ENCODE measurements around the gene SCAMP3. TPM values are rescaled to one million over a fixed set of nuclear protein-coding genes. Genes with fewer than 3 reads are reported as not detected.

The SCAMP3 gene
- total RNA-seq, 1 experiment from 2014 or later, result 64.2 TPM

- POLR2A ChIA-PET, result no interaction called here
- Histone ChIP-seq H3K27ac (ENCODE audit: low read depth, low read length) (no peak overlapping the region), H3K79me2 (ENCODE audit: insufficient read depth, low read length) (peaks cover 17% of the 10 kb centered on the region)
These were observed 1.9 kb downstream of the SCAMP3 start for GRCh38 chr1:155260276-155260675.

GRCh38 chr1:155256058-155256852 is 5.9 kb downstream of the SCAMP3 start:
- ATAC-seq, result no peak
- Histone ChIP-seq H3K79me2 (ENCODE audit: insufficient read depth, low read length) (peaks cover 23% of the 10 kb centered on the region), H3K9me2 (ENCODE audit: insufficient read depth) (no peaks in the 10 kb centered on the region), H2AFZ (ENCODE audit: low read depth, low read length, poor library complexity, severe bottlenecking) (no peak overlapping the region), H3K27ac (ENCODE audit: low read depth, low read length) (peak overlapping the region; percentile 62), H3K9ac (ENCODE audit: low read length) (peak overlapping the region; percentile 81; the same call in 1 of the 2 replicates), H3K27me3 (ENCODE audit: insufficient read depth, low read length) (no peaks in the 10 kb centered on the region), H3K4me2 (ENCODE audit: low read length) (peak overlapping the region; percentile 95), H3K36me3 (ENCODE audit: control insufficient read depth in 1 of 2, insufficient read depth in 2 of 2, low read length in 2 of 2) (peaks cover 7 to 12% of the 10 kb centered on the region in 2 experiments; a peak in 3 of 4 replicates), H3K4me1 (ENCODE audit: control insufficient read depth in 1 of 2, insufficient read depth in 2 of 2, low read length in 2 of 2) (peaks cover 22 to 36% of the 10 kb centered on the region in 2 experiments; a peak in 3 of 4 replicates), H3K4me3 (replicated peaks in 1 of 2; ENCODE audit: low read depth in 1 of 2, low read length in 2 of 2) (peak overlapping the region; percentile 75 to 84; a peak in 2 of 4 replicates), H3K9me3 (ENCODE audit: control insufficient read depth in 1 of 2, insufficient read depth in 1 of 2, low read depth in 1 of 2, low read length in 2 of 2) (no peaks in the 10 kb centered on the region), H4K20me1 (ENCODE audit: insufficient read depth) (no peaks in the 10 kb centered on the region)
- no peak for DNase-seq (ENCODE audit: low read depth, low spot score)
- ChIA-PET CTCF (no interaction called here), RAD21 (ENCODE audit: low non-redundant PET in 1 of 2, low total read pairs in 2 of 2, uncharacterized antibody in 2 of 2, unreplicated experiment in 2 of 2) (no interaction called here), POLR2A (no interaction called here)
- intact Hi-C loops (cut with micrococcal nuclease), result no loop called here
- no TSS peak for BruUV-seq (replicated peaks)
- TF ChIP-seq SIN3A (IDR thresholded peaks at IDR 0.05; ENCODE audit: low read depth) (no peak), POLR2A (IDR thresholded peaks at IDR 0.05; ENCODE audit: borderline replicate concordance, extremely low read depth, insufficient read depth, insufficient read length) (no peak), ELF1 (IDR thresholded peaks at IDR 0.05; ENCODE audit: borderline replicate concordance, low read depth) (no peak), ZFX (IDR thresholded peaks at IDR 0.05) (no peak), CEBPB (IDR thresholded peaks at IDR 0.05; ENCODE audit: low read depth) (no peak), YY1 (IDR thresholded peaks at IDR 0.05; ENCODE audit: extremely low read depth, insufficient replicate concordance, low read depth, low read length) (no peak), ZNF274 (IDR thresholded peaks at IDR 0.05; ENCODE audit: low read depth, low read length) (no peak), ATF3 (IDR thresholded peaks at IDR 0.05) (no peak), FOSL1 (IDR thresholded peaks at IDR 0.05; ENCODE audit: low read depth) (no peak)
- TF ChIP-seq, protein P1, sequence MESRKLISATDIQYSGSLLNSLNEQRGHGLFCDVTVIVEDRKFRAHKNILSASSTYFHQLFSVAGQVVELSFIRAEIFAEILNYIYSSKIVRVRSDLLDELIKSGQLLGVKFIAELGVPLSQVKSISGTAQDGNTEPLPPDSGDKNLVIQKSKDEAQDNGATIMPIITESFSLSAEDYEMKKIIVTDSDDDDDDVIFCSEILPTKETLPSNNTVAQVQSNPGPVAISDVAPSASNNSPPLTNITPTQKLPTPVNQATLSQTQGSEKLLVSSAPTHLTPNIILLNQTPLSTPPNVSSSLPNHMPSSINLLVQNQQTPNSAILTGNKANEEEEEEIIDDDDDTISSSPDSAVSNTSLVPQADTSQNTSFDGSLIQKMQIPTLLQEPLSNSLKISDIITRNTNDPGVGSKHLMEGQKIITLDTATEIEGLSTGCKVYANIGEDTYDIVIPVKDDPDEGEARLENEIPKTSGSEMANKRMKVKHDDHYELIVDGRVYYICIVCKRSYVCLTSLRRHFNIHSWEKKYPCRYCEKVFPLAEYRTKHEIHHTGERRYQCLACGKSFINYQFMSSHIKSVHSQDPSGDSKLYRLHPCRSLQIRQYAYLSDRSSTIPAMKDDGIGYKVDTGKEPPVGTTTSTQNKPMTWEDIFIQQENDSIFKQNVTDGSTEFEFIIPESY (IDR thresholded peaks at IDR 0.05; ENCODE audit: extremely low read depth, insufficient replicate concordance, low read length), result no peak
- TF ChIP-seq, protein P2, sequence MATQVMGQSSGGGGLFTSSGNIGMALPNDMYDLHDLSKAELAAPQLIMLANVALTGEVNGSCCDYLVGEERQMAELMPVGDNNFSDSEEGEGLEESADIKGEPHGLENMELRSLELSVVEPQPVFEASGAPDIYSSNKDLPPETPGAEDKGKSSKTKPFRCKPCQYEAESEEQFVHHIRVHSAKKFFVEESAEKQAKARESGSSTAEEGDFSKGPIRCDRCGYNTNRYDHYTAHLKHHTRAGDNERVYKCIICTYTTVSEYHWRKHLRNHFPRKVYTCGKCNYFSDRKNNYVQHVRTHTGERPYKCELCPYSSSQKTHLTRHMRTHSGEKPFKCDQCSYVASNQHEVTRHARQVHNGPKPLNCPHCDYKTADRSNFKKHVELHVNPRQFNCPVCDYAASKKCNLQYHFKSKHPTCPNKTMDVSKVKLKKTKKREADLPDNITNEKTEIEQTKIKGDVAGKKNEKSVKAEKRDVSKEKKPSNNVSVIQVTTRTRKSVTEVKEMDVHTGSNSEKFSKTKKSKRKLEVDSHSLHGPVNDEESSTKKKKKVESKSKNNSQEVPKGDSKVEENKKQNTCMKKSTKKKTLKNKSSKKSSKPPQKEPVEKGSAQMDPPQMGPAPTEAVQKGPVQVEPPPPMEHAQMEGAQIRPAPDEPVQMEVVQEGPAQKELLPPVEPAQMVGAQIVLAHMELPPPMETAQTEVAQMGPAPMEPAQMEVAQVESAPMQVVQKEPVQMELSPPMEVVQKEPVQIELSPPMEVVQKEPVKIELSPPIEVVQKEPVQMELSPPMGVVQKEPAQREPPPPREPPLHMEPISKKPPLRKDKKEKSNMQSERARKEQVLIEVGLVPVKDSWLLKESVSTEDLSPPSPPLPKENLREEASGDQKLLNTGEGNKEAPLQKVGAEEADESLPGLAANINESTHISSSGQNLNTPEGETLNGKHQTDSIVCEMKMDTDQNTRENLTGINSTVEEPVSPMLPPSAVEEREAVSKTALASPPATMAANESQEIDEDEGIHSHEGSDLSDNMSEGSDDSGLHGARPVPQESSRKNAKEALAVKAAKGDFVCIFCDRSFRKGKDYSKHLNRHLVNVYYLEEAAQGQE (IDR thresholded peaks at IDR 0.05; ENCODE audit: low read depth), result no peak

More at GRCh38 chr1:155260276-155260675, 1.9 kb downstream of the SCAMP3 start:
- Histone ChIP-seq H3K9me3 (ENCODE audit: control insufficient read depth in 1 of 2, insufficient read depth in 1 of 2, low read depth in 1 of 2, low read length in 2 of 2) (no peaks in the 10 kb centered on the region), H3K36me3 (ENCODE audit: control insufficient read depth in 1 of 2, insufficient read depth in 2 of 2, low read length in 2 of 2) (peaks cover 23 to 34% of the 10 kb centered on the region in 2 experiments; a peak in 3 of 4 replicates), H4K20me1 (ENCODE audit: insufficient read depth) (no peaks in the 10 kb centered on the region), H2AFZ (ENCODE audit: low read depth, low read length, poor library complexity, severe bottlenecking) (no peak overlapping the region), H3K4me2 (ENCODE audit: low read length) (no peak overlapping the region), H3K4me3 (replicated peaks in 1 of 2; ENCODE audit: low read depth in 1 of 2, low read length in 2 of 2) (no peak overlapping the region), H3K9me2 (ENCODE audit: insufficient read depth) (no peaks in the 10 kb centered on the region), H3K4me1 (ENCODE audit: control insufficient read depth in 1 of 2, insufficient read depth in 2 of 2, low read length in 2 of 2) (peaks cover 10 to 24% of the 10 kb centered on the region in 2 experiments; a peak in 3 of 4 replicates), H3K27me3 (ENCODE audit: insufficient read depth, low read length) (no peaks in the 10 kb centered on the region), H3K9ac (ENCODE audit: low read length) (no peak overlapping the region)
- intact Hi-C loops (cut with micrococcal nuclease), result no loop called here
- TF ChIP-seq ELF1 (IDR thresholded peaks at IDR 0.05; ENCODE audit: borderline replicate concordance, low read depth) (no peak), YY1 (IDR thresholded peaks at IDR 0.05; ENCODE audit: extremely low read depth, insufficient replicate concordance, low read depth, low read length) (no peak), ZFX (IDR thresholded peaks at IDR 0.05) (no peak), CEBPB (IDR thresholded peaks at IDR 0.05; ENCODE audit: low read depth) (no peak), ZNF274 (IDR thresholded peaks at IDR 0.05; ENCODE audit: low read depth, low read length) (no peak), JUND (IDR thresholded peaks at IDR 0.05) (no peak)
- no TSS peak for BruUV-seq (replicated peaks)
- DNase-seq (ENCODE audit: low read depth, low spot score), result no peak
- CTCF ChIA-PET, result interaction anchor here (0.7 to 2.6 kb wide), 3 partner anchors 9 to 63 kb away, joined by 3 to 18 read pairs (median 3); no protein-coding TSS in a partner anchor
- RAD21 ChIA-PET (ENCODE audit: low non-redundant PET in 1 of 2, low total read pairs in 2 of 2, uncharacterized antibody in 2 of 2, unreplicated experiment in 2 of 2), result no interaction called here
- ATAC-seq, result no peak
